K562 (cell line): ENCODE data around the gene ALOX12. TPM values are rescaled to one million over a fixed set of nuclear protein-coding genes. Genes with fewer than 3 reads are reported as not detected.

Source experiments
- ARNT ChIP-seq, 2 experiments: fragments of 450-650 bp; IDR thresholded peaks; 2 replicates each; pipeline ENCODE4 v1.6.1; 2016; ENCODE audit warnings: mild to moderate bottlenecking in 1 of 2
- CXXC5 ChIP-seq: fragments of 250-450 bp; sonication (Bioruptor Pico); IDR thresholded peaks from 2 replicates; pipeline ENCODE4 v1.8.0; 2022; ENCODE audit warnings: inconsistent platforms, mild to moderate bottlenecking, moderate library complexity
- EP400 ChIP-seq: fragments of 450-650 bp; IDR thresholded peaks from 2 replicates; pipeline ENCODE4 v1.6.1; 2017; ENCODE audit warnings: antibody characterized with exemption, mild to moderate bottlenecking, moderate library complexity
- FIP1L1 ChIP-seq: fragments of 200-400 bp; formaldehyde crosslinking; IDR thresholded peaks from 2 replicates; pipeline ENCODE4 v1.6.1; 2018; ENCODE audit warnings: mild to moderate bottlenecking, low read depth, low read length; ENCODE audit not compliant: poor library complexity, severe bottlenecking
- GTF2E2 ChIP-seq: fragments of 200-800 bp; sonication (Bioruptor generic); IDR thresholded peaks from 2 replicates; pipeline ENCODE4 v1.6.1; 2016; ENCODE audit warnings: missing genetic modification characterization, missing compliant biosample characterization
- HNRNPUL1 ChIP-seq: fragments of 200-400 bp; formaldehyde crosslinking; IDR thresholded peaks from 2 replicates; pipeline ENCODE4 v1.6.1; 2017; ENCODE audit warnings: low read length
- MECOM ChIP-seq: fragments of 250-450 bp; sonication (Bioruptor Pico); IDR thresholded peaks from 2 replicates; pipeline ENCODE4 v1.8.0; 2022; ENCODE audit warnings: inconsistent platforms
- PURB ChIP-seq: sonication (generic); formaldehyde crosslinking; IDR thresholded peaks from 2 replicates; pipeline ENCODE4 v1.9.0; 2021; ENCODE audit warnings: low read depth, mild to moderate bottlenecking, missing genetic modification reagents
- SOX6 ChIP-seq: fragments of 450-650 bp; IDR thresholded peaks from 2 replicates; pipeline ENCODE4 v1.6.1; 2014; ENCODE audit warnings: mild to moderate bottlenecking
- ZC3H4 ChIP-seq: sonication (generic); formaldehyde crosslinking; IDR thresholded peaks from 2 replicates; pipeline ENCODE4 v1.9.0; 2021; ENCODE audit warnings: missing genetic modification reagents, borderline replicate concordance
- ZFP1 ChIP-seq: fragments of 450-650 bp; formaldehyde crosslinking; IDR thresholded peaks from 2 replicates; pipeline ENCODE4 v1.4.0; 2020; ENCODE audit warnings: mild to moderate bottlenecking, mixed read lengths
- ZNF175 ChIP-seq: fragments of 200-800 bp; sonication (Bioruptor generic); IDR thresholded peaks from 2 replicates; pipeline ENCODE4 v1.6.1; 2016; ENCODE audit warnings: low read depth, mild to moderate bottlenecking, missing genetic modification characterization, missing compliant biosample characterization
- ZNF311 ChIP-seq: fragments of 250-450 bp; sonication (Bioruptor Pico); IDR thresholded peaks from 2 replicates; pipeline ENCODE4 v1.4.0; 2020; ENCODE audit warnings: mild to moderate bottlenecking, moderate library complexity
- ZNF76 ChIP-seq: fragments of 250-450 bp; sonication (Bioruptor Pico); IDR thresholded peaks from 2 replicates; pipeline ENCODE4 v1.4.0; 2020; ENCODE audit warnings: mild to moderate bottlenecking, moderate library complexity, borderline replicate concordance
- polyA plus RNA-seq, 8 experiments: library from polyadenylated mRNA; depleted of rRNA in 4 of 8; stranded (reverse) in 5 of 8; unstranded in 3 of 8; fragments of >200 nt; fragmentation: Nextera tagmentation in 2 of 8; fragmentation: Illumina TruSeq in 1 of 8; extraction: Ambion mirVana in 2 of 8; extraction: Trizol in 1 of 8; gene quantifications; 2 replicates each; pipeline versions ENCODE4 v1.2.1 to v1.2.3, GENCODE V29; 2011 to 2014; ENCODE audit warnings: inconsistent platforms in 1 of 8, missing spikeins in 1 of 8
- total RNA-seq, 7 experiments: library from RNA; depleted of rRNA in 6 of 7; stranded (reverse); fragments of >200 nt in 6 of 7; fragmentation: Illumina TruSeq in 2 of 7; extraction: Trizol in 2 of 7; gene quantifications; 2 replicates each; pipeline versions ENCODE4 v1.2.1 to v1.2.3, GENCODE V29; 2011 to 2021; ENCODE audit warnings: low replicate concordance in 1 of 7
- TF ChIP-seq, protein P1 (sequence below): sonication (generic); formaldehyde crosslinking; IDR thresholded peaks from 2 replicates; pipeline ENCODE4 v1.8.0; 2023; ENCODE audit warnings: mild to moderate bottlenecking, missing genetic modification reagents
- TF ChIP-seq, protein P2 (sequence below): sonication (generic); formaldehyde crosslinking; IDR thresholded peaks from 2 replicates; pipeline ENCODE4 v1.8.1; 2022; ENCODE audit warnings: missing genetic modification reagents
- TF ChIP-seq, protein P3 (sequence below): fragments of 200-800 bp; sonication (Bioruptor generic); IDR thresholded peaks from 2 replicates; pipeline ENCODE4 v1.6.1; 2016; ENCODE audit warnings: missing genetic modification characterization, missing compliant biosample characterization
- TF ChIP-seq, protein P4 (sequence below): fragments of 250-450 bp; sonication (Bioruptor Pico); IDR thresholded peaks from 2 replicates; pipeline ENCODE4 v1.4.0; 2020

ALOX12 gene
- total and polyA plus RNA-seq, 9 of the 15 experiments (the other 6 are each of a cell fraction or from before 2014, with no cell fraction given): 0.09 to 1.1 (median 0.47) TPM; not detected in 1

DNA sequence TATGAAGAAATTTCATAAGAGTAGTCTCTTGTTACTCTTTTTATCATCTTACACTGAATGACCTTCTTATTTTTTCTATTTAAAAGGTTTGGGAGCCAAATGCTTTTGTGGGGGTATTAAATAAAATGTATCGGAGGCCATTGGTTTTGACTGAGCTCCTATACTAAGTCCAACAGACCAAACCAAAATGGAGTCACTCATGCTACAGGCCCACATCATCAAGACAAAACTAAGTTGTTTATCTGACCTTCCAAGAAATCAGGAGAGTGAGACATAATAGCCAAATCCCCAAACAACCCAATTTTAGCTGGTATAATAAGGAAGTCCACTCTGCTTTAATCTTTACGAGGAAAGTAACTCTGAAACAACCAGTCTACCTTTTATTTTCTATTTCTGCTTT is 48.1 kb upstream of the ALOX12 start (continued):
- TF ChIP-seq ZFP1 (CRISPR knock-in tag) (peak; percentile 79), CXXC5 (CRISPR knock-in tag) (peak; percentile 89), PURB (CRISPR knock-in tag) (no peak), GTF2E2 (tag) (no peak), HNRNPUL1 (no peak), ZNF76 (CRISPR knock-in tag) (peak; percentile 87), EP400 (no peak), ZNF175 (CRISPR knock-in tag) (peak; percentile 98), MECOM (CRISPR knock-in tag) (peak; percentile 87), ZC3H4 (no peak), SOX6 (no peak), FIP1L1 (no peak), ARNT (IDR thresholded peaks at IDR 0.05) (no peak), ZNF311 (CRISPR knock-in tag) (peak; percentile 98)
- TF ChIP-seq, protein P1, sequence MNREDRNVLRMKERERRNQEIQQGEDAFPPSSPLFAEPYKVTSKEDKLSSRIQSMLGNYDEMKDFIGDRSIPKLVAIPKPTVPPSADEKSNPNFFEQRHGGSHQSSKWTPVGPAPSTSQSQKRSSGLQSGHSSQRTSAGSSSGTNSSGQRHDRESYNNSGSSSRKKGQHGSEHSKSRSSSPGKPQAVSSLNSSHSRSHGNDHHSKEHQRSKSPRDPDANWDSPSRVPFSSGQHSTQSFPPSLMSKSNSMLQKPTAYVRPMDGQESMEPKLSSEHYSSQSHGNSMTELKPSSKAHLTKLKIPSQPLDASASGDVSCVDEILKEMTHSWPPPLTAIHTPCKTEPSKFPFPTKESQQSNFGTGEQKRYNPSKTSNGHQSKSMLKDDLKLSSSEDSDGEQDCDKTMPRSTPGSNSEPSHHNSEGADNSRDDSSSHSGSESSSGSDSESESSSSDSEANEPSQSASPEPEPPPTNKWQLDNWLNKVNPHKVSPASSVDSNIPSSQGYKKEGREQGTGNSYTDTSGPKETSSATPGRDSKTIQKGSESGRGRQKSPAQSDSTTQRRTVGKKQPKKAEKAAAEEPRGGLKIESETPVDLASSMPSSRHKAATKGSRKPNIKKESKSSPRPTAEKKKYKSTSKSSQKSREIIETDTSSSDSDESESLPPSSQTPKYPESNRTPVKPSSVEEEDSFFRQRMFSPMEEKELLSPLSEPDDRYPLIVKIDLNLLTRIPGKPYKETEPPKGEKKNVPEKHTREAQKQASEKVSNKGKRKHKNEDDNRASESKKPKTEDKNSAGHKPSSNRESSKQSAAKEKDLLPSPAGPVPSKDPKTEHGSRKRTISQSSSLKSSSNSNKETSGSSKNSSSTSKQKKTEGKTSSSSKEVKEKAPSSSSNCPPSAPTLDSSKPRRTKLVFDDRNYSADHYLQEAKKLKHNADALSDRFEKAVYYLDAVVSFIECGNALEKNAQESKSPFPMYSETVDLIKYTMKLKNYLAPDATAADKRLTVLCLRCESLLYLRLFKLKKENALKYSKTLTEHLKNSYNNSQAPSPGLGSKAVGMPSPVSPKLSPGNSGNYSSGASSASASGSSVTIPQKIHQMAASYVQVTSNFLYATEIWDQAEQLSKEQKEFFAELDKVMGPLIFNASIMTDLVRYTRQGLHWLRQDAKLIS: no peak
- TF ChIP-seq, protein P2, sequence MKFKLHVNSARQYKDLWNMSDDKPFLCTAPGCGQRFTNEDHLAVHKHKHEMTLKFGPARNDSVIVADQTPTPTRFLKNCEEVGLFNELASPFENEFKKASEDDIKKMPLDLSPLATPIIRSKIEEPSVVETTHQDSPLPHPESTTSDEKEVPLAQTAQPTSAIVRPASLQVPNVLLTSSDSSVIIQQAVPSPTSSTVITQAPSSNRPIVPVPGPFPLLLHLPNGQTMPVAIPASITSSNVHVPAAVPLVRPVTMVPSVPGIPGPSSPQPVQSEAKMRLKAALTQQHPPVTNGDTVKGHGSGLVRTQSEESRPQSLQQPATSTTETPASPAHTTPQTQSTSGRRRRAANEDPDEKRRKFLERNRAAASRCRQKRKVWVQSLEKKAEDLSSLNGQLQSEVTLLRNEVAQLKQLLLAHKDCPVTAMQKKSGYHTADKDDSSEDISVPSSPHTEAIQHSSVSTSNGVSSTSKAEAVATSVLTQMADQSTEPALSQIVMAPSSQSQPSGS (CRISPR knock-in tag): no peak
- TF ChIP-seq, protein P3, sequence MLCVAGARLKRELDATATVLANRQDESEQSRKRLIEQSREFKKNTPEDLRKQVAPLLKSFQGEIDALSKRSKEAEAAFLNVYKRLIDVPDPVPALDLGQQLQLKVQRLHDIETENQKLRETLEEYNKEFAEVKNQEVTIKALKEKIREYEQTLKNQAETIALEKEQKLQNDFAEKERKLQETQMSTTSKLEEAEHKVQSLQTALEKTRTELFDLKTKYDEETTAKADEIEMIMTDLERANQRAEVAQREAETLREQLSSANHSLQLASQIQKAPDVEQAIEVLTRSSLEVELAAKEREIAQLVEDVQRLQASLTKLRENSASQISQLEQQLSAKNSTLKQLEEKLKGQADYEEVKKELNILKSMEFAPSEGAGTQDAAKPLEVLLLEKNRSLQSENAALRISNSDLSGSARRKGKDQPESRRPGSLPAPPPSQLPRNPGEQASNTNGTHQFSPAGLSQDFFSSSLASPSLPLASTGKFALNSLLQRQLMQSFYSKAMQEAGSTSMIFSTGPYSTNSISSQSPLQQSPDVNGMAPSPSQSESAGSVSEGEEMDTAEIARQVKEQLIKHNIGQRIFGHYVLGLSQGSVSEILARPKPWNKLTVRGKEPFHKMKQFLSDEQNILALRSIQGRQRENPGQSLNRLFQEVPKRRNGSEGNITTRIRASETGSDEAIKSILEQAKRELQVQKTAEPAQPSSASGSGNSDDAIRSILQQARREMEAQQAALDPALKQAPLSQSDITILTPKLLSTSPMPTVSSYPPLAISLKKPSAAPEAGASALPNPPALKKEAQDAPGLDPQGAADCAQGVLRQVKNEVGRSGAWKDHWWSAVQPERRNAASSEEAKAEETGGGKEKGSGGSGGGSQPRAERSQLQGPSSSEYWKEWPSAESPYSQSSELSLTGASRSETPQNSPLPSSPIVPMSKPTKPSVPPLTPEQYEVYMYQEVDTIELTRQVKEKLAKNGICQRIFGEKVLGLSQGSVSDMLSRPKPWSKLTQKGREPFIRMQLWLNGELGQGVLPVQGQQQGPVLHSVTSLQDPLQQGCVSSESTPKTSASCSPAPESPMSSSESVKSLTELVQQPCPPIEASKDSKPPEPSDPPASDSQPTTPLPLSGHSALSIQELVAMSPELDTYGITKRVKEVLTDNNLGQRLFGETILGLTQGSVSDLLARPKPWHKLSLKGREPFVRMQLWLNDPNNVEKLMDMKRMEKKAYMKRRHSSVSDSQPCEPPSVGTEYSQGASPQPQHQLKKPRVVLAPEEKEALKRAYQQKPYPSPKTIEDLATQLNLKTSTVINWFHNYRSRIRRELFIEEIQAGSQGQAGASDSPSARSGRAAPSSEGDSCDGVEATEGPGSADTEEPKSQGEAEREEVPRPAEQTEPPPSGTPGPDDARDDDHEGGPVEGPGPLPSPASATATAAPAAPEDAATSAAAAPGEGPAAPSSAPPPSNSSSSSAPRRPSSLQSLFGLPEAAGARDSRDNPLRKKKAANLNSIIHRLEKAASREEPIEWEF (CRISPR knock-in tag): peak; percentile 87
- TF ChIP-seq, protein P4, sequence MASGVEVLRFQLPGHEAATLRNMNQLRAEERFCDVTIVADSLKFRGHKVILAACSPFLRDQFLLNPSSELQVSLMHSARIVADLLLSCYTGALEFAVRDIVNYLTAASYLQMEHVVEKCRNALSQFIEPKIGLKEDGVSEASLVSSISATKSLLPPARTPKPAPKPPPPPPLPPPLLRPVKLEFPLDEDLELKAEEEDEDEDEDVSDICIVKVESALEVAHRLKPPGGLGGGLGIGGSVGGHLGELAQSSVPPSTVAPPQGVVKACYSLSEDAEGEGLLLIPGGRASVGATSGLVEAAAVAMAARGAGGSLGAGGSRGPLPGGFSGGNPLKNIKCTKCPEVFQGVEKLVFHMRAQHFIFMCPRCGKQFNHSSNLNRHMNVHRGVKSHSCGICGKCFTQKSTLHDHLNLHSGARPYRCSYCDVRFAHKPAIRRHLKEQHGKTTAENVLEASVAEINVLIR (CRISPR knock-in tag): peak; percentile 79
